Kidney (tissue), 14 donors: Measurements from ENCODE around the gene RNASE13. TPM values are rescaled to one million over a fixed set of nuclear protein-coding genes. Genes with fewer than 3 reads are reported as not detected.

ENCODE experiments used
- DNase-seq, 5 donors: peaks; one replicate each; pipeline ENCODE4 v3.0.0-alpha.2; 2013 to 2020
- FAIRE-seq: peaks from 2 replicates; lab custom pipeline; 2012; peaks lifted over from hg19 to GRCh38; lab: Jason Lieb, UNC
- H3K27ac ChIP-seq, 2 donors: one replicate each; pipeline ENCODE4 v1.7.0; 2013; ENCODE audit warnings: low read depth in 2 of 2, low read length in 2 of 2, inconsistent platforms in 1 of 2
- H3K27me3 ChIP-seq: one replicate; pipeline ENCODE4 v1.7.1; 2013; ENCODE audit warnings: low read length, inconsistent platforms; ENCODE audit not compliant: control insufficient read depth, insufficient read depth
- H3K36me3 ChIP-seq, 3 donors: one replicate each; pipeline versions ENCODE4 v1.7.0 to v1.7.1; 2013; ENCODE audit warnings: low read length in 3 of 3, control low read depth in 1 of 3, inconsistent platforms in 1 of 3; ENCODE audit not compliant: insufficient read depth in 3 of 3, control insufficient read depth in 2 of 3
- H3K4me1 ChIP-seq, 3 donors: one replicate each; pipeline versions ENCODE4 v1.7.0 to v1.7.1; 2013; ENCODE audit warnings: low read length in 3 of 3, inconsistent platforms in 1 of 3, low read depth in 1 of 3; ENCODE audit not compliant: control insufficient read depth in 2 of 3, insufficient read depth in 2 of 3
- H3K4me3 ChIP-seq, 3 donors: one replicate each; pipeline versions ENCODE4 v1.7.0 to v1.8.1; 2013; ENCODE audit warnings: low read length in 3 of 3, control low read depth in 1 of 3, inconsistent platforms in 1 of 3
- H3K9ac ChIP-seq, 3 donors: one replicate each; pipeline versions ENCODE4 v1.7.0 to v1.7.1; 2013; ENCODE audit warnings: low read length in 3 of 3, control low read depth in 1 of 3, inconsistent platforms in 1 of 3
- H3K9me3 ChIP-seq, 3 donors: one replicate each; pipeline versions ENCODE4 v1.7.0 to v1.7.1; 2013; ENCODE audit warnings: low read length in 3 of 3, control low read depth in 1 of 3, inconsistent platforms in 1 of 3; ENCODE audit not compliant: control insufficient read depth in 2 of 3, insufficient read depth in 1 of 3
- CTCF ChIP-seq: IDR thresholded peaks from 3 replicates; pipeline ENCODE4 v1.5.1; 2012; ENCODE audit warnings: mild to moderate bottlenecking, moderate library complexity, borderline replicate concordance; ENCODE audit not compliant: insufficient read depth; ENCODE audit errors: extremely low read depth
- intact Hi-C: fragments of 100-400 bp; cut with DNase I; formaldehyde crosslinking; loops from one replicate; pipeline ENCODE4 v1.11.1; 2022
- polyA plus RNA-seq: library from polyadenylated mRNA; stranded (reverse); fragments of 350-450 nt; fragmentation: Illumina TruSeq; extraction: RNeasy Lipid Tissue Mini Kit (QIAGEN cat#74804); gene quantifications from one replicate; pipeline ENCODE4 v1.2.3, GENCODE V29; 2014; ENCODE audit warnings: low read depth, low replicate concordance; ENCODE audit not compliant: insufficient read depth
- total RNA-seq: library from RNA; stranded (reverse); fragmentation: NEBNext Ultra II Directional; extraction: Animal tissue kit (Norgen Biotek cat#: 25700); gene quantifications from one replicate; pipeline ENCODE4 v1.2.1, GENCODE V29; 2021
- donor health status: control.
- donor health status: control.
- donor health status: control.
- donor health status: control.
- donor health status: control.
- donor health status: DM: yes; HTN: yes; CAD: no.
- donor health status: Normal renal cell carcinoma (clear cell type).

Gene RNASE13
- total and polyA plus RNA-seq, 2 donors from 2014 or later = not detected

- Histone ChIP-seq H3K9ac (no peak overlapping the region), H3K4me1 (peaks cover 0 to 8% (median 5%) of the 10 kb centered on the region in 3 donors), H3K27me3 (no peaks in the 10 kb centered on the region), H3K27ac (no peak overlapping the region), H3K4me3 (no peak overlapping the region), H3K36me3 (no peaks in the 10 kb centered on the region), H3K9me3 (no peaks in the 10 kb centered on the region)
- TF ChIP-seq CTCF = no peak
- FAIRE-seq = no peak
- intact Hi-C loops = no loop called here
- no peak for DNase-seq
Observed at GRCh38 chr14:21026988-21027315, 7.7 kb downstream of the RNASE13 start.

- Histone ChIP-seq H3K9ac (no peak overlapping the region), H3K4me3 (peak overlapping the region in 1 of 3 donors; percentile 67), H3K4me1 (peaks cover 0 to 8% (median 5%) of the 10 kb centered on the region in 3 donors), H3K27ac (peak overlapping the region; percentile 49 to 89), H3K27me3 (no peaks in the 10 kb centered on the region), H3K36me3 (peaks cover 0 to under 1% (median 0%) of the 10 kb centered on the region in 3 donors), H3K9me3 (no peaks in the 10 kb centered on the region)
- peak in 1 of 5 donors; percentile 74 for DNase-seq
- no peak for FAIRE-seq
- intact Hi-C loops = no loop called here
- no peak for TF ChIP-seq CTCF
Observed at GRCh38 chr14:21026274-21026987, 8.2 kb downstream of the RNASE13 start.

- H3K9me3 ChIP-seq = no peaks in the 10 kb centered on the region
- peak overlapping the region in 2 of 3 donors; percentile 54 to 77 for H3K9ac ChIP-seq
- peak; percentile 72 to 97 (median 81) for DNase-seq
- peaks cover 0 to 6% (median 0%) of the 10 kb centered on the region in 3 donors for H3K36me3 ChIP-seq
- no peaks in the 10 kb centered on the region for H3K27me3 ChIP-seq
- peak overlapping the region; percentile 43 to 67 (median 59) for H3K4me3 ChIP-seq
- peaks cover 0 to 8% (median 5%) of the 10 kb centered on the region in 3 donors for H3K4me1 ChIP-seq
- H3K27ac ChIP-seq = peak overlapping the region; percentile 89 to 91
- no peak for TF ChIP-seq CTCF
- intact Hi-C loops = no loop called here
- no peak for FAIRE-seq
Observed at GRCh38 chr14:21025371-21026273, 9.0 kb downstream of the RNASE13 start.
